HL-60 (cell line): ENCODE data around the gene PSAT1.

Experiments used
- DNase-seq, 2 experiments: peaks; one replicate each; pipeline ENCODE4 v3.0.0-alpha.2; 2010 to 2020; ENCODE audit warnings: low read depth in 1 of 2, low spot score in 1 of 2
- H3K27ac ChIP-seq: fragments of 250-450 bp; sonication (Bioruptor Pico); replicated peaks from 2 replicates; pipeline ENCODE4 v1.5.1; 2020; ENCODE audit warnings: mild to moderate bottlenecking, moderate library complexity
- H3K27me3 ChIP-seq: fragments of 250-450 bp; sonication (Bioruptor Pico); 2 replicates; pipeline ENCODE4 v1.5.1; 2021; ENCODE audit warnings: mild to moderate bottlenecking, moderate library complexity; ENCODE audit not compliant: insufficient read depth, poor library complexity, severe bottlenecking
- H3K4me3 ChIP-seq: replicated peaks from 2 replicates; pipeline ENCODE4 v1.5.1; 2011; ENCODE audit warnings: mild to moderate bottlenecking, control low read depth, low read length; ENCODE audit not compliant: insufficient read depth
- GABPA ChIP-seq: IDR thresholded peaks from 2 replicates; pipeline ENCODE4 v1.6.1; 2012; ENCODE audit warnings: low read depth
- POLR2AphosphoS5 ChIP-seq: IDR thresholded peaks from 2 replicates; pipeline ENCODE4 v1.6.1; 2012; ENCODE audit warnings: low read depth
- SPI1 ChIP-seq: IDR thresholded peaks from 2 replicates; pipeline ENCODE4 v1.6.1; 2012; ENCODE audit warnings: low read depth, mild to moderate bottlenecking, borderline replicate concordance
- TF ChIP-seq, protein P1 (sequence below): IDR thresholded peaks from one replicate; pipeline ENCODE4 v1.5.1; 2011; ENCODE audit warnings: low read length, control low read depth, inconsistent platforms; ENCODE audit not compliant: insufficient read depth
- TF ChIP-seq, protein P2 (sequence below): IDR thresholded peaks from 2 replicates; pipeline ENCODE4 v1.6.1; 2012; ENCODE audit warnings: low read depth; ENCODE audit not compliant: insufficient replicate concordance

Gene PSAT1

DNA sequence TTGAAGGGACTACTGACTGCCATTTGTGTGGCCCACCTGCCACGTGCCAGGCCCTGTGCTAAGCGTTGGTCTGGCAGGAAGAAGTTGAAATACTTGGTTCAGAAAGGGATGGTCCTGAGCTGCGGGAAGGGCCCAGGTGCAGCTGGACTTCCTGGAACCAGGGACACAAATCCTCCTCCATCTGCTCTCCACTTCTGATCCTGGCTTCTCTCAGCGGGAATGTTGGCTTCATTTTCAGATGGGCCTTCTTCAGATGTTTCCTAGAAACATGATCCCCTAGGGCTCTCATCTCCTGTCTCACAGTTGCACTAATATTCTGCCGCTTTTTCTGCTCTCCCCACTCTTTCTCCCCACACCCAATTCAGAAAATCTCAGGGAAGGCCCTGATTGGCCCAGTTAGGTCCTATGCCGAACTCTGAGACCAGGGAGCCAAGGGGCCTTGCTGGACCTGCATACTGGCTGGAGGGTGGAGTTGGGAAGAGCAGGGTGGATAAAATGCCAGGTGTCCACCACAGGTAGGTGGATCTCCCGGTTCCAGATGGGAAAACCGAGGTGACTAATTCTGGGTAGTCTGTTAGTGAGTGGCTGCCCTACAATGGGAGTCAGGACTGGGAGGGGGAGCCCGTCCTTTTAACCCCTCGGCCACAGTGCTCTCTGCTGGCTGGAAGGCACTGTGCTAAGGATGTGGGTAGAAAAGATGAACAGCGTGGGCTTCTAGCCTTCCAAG lies 19.4 kb downstream of the PSAT1 start:
- no peak overlapping the region for H3K4me3 ChIP-seq
- TF ChIP-seq SPI1 (no peak), POLR2AphosphoS5 (no peak), GABPA (no peak)
- TF ChIP-seq, protein P1, sequence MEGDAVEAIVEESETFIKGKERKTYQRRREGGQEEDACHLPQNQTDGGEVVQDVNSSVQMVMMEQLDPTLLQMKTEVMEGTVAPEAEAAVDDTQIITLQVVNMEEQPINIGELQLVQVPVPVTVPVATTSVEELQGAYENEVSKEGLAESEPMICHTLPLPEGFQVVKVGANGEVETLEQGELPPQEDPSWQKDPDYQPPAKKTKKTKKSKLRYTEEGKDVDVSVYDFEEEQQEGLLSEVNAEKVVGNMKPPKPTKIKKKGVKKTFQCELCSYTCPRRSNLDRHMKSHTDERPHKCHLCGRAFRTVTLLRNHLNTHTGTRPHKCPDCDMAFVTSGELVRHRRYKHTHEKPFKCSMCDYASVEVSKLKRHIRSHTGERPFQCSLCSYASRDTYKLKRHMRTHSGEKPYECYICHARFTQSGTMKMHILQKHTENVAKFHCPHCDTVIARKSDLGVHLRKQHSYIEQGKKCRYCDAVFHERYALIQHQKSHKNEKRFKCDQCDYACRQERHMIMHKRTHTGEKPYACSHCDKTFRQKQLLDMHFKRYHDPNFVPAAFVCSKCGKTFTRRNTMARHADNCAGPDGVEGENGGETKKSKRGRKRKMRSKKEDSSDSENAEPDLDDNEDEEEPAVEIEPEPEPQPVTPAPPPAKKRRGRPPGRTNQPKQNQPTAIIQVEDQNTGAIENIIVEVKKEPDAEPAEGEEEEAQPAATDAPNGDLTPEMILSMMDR = no peak
- TF ChIP-seq, protein P2, sequence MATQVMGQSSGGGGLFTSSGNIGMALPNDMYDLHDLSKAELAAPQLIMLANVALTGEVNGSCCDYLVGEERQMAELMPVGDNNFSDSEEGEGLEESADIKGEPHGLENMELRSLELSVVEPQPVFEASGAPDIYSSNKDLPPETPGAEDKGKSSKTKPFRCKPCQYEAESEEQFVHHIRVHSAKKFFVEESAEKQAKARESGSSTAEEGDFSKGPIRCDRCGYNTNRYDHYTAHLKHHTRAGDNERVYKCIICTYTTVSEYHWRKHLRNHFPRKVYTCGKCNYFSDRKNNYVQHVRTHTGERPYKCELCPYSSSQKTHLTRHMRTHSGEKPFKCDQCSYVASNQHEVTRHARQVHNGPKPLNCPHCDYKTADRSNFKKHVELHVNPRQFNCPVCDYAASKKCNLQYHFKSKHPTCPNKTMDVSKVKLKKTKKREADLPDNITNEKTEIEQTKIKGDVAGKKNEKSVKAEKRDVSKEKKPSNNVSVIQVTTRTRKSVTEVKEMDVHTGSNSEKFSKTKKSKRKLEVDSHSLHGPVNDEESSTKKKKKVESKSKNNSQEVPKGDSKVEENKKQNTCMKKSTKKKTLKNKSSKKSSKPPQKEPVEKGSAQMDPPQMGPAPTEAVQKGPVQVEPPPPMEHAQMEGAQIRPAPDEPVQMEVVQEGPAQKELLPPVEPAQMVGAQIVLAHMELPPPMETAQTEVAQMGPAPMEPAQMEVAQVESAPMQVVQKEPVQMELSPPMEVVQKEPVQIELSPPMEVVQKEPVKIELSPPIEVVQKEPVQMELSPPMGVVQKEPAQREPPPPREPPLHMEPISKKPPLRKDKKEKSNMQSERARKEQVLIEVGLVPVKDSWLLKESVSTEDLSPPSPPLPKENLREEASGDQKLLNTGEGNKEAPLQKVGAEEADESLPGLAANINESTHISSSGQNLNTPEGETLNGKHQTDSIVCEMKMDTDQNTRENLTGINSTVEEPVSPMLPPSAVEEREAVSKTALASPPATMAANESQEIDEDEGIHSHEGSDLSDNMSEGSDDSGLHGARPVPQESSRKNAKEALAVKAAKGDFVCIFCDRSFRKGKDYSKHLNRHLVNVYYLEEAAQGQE = no peak
- no peaks in the 10 kb centered on the region for H3K27me3 ChIP-seq
- DNase-seq = no peak
- no peak overlapping the region for H3K27ac ChIP-seq

DNA sequence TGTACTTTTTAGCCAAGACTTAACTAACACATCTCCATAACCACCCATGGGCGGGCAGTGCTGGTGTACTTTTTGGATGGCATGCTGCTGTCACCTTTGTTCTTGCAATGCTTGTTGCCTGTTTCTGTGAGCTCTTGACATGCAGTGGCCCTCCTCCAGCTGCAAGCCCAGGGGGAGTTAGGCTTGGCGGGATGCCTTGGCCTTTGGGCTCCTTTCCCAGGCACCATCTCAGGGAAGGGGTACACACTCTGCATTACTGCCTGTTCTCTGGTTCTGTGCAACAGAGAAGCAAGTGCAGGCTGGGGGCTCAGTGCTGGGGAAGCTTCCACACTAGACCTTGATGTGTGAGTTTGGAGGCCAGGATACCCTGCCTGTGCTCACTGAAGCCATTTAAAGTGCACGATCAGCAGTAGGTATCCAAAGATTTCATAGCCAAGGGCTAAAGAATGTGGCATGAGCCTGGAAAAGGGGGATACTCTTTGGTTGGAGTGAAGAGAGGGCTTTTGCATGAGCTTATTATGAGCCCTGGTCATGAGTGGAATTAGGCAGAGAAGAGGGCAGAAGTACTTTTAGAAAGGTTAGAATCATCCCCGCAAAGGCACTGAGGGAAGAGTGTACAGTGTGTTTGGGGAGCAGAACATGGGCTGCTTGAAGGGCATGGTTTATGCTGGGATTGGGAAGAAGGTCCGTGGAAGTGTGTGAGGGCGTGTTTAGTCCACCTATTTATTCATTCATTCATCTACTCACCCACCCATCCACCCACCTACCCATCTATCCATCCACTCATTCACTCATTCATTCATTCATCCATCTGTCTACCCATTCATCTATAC lies 22.5 kb downstream of the PSAT1 start:
- Histone ChIP-seq H3K27ac (no peak overlapping the region), H3K4me3 (no peak overlapping the region), H3K27me3 (no peaks in the 10 kb centered on the region)
- TF ChIP-seq GABPA = no peak
- TF ChIP-seq, protein P1 = no peak
- TF ChIP-seq SPI1 = no peak
- no peak for TF ChIP-seq POLR2AphosphoS5
- TF ChIP-seq, protein P2 = no peak
- no peak for DNase-seq

DNA sequence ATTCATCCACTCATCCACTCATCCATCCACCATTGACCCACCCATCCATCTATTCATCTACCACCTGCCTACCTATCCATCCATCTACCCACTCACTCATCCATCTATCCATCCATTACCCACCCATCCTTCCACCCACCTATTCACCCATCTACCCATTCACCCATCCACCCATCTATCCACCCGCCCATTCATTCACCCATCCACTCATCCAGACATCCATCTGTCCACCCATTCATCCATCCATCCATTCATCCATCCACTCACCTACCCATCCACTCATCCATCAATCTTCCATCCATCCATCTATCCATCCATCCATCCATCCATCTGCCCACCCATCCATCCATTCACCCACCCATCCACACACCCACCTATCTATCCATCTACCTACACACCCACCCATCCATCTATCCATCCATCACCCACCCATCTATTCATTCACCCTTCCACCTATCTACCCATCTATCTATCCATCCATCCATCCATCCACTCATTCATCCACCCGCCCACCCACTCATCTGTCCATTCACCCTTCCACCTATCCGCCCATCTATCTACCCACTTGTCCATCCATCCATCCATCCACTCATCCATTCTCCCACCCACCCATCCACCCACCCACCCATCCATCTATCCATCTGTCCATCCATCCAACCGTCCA lies 23.2 kb downstream of the PSAT1 start:
- TF ChIP-seq GABPA = no peak
- TF ChIP-seq, protein P2 = no peak
- TF ChIP-seq, protein P1 = no peak
- TF ChIP-seq SPI1 = no peak
- no peak for TF ChIP-seq POLR2AphosphoS5
- Histone ChIP-seq H3K27ac (no peak overlapping the region), H3K27me3 (no peaks in the 10 kb centered on the region), H3K4me3 (no peak overlapping the region)
- no peak for DNase-seq
